Suprapubic skin (tissue), 4 donors: ENCODE results near the gene PRSS33. TPM values are rescaled to one million over a fixed set of nuclear protein-coding genes. Genes with fewer than 3 reads are reported as not detected.
A peak's percentile ranks its signal among the peaks of the same experiment; 100 is the strongest.

Experiments
- DNase-seq, 2 donors: peaks; one replicate each; pipeline ENCODE4 v3.0.0-alpha.2; 2019; ENCODE audit warnings: low spot score in 2 of 2
- H3K27ac ChIP-seq: fragments of 200-600 bp; sonication (generic); one replicate; pipeline ENCODE4 v1.5.1; 2019
- H3K27me3 ChIP-seq: fragments of 200-600 bp; sonication (generic); one replicate; pipeline ENCODE4 v1.5.1; 2019
- H3K36me3 ChIP-seq: fragments of 200-600 bp; sonication (generic); one replicate; pipeline ENCODE4 v1.5.1; 2019
- H3K4me1 ChIP-seq: fragments of 200-600 bp; sonication (generic); one replicate; pipeline ENCODE4 v1.5.1; 2019
- H3K4me3 ChIP-seq: fragments of 200-600 bp; sonication (generic); one replicate; pipeline ENCODE4 v1.5.1; 2019; ENCODE audit warnings: mild to moderate bottlenecking
- H3K9me3 ChIP-seq: fragments of 200-600 bp; sonication (generic); one replicate; pipeline ENCODE4 v1.5.1; 2019
- CTCF ChIP-seq, 2 donors: fragments of 200-600 bp in 1 of 2; fragments of 450-650 bp in 1 of 2; sonication (generic) in 1 of 2; IDR thresholded peaks; one replicate each; pipeline ENCODE4 v1.5.1; 2016 to 2019; ENCODE audit warnings: antibody characterized with exemption in 2 of 2, mild to moderate bottlenecking in 1 of 2, moderate library complexity in 1 of 2
- EP300 ChIP-seq: sonication (generic); formaldehyde crosslinking; IDR thresholded peaks from one replicate; pipeline ENCODE4 v1.6.1; 2017; ENCODE audit warnings: antibody characterized with exemption
- POLR2A ChIP-seq, 2 donors: fragments of 450-650 bp; IDR thresholded peaks; one replicate each; pipeline ENCODE4 v1.6.1; 2017; ENCODE audit warnings: antibody characterized with exemption in 2 of 2, mild to moderate bottlenecking in 2 of 2, moderate library complexity in 2 of 2
- POLR2AphosphoS5 ChIP-seq, 3 donors: sonication (generic); formaldehyde crosslinking; IDR thresholded peaks; one replicate each; pipeline ENCODE4 v1.6.1; 2017; ENCODE audit warnings: antibody characterized with exemption in 3 of 3
- WGBS: methylation state at CpG from one replicate; pipeline ENCODE4 v1.1.5; 2018; 5-methylcytosine and 5-hydroxymethylcytosine counted together
- total RNA-seq, 4 donors: library from RNA; depleted of rRNA; stranded (reverse); fragments of >200 nt; gene quantifications; one replicate each; pipeline ENCODE4 v1.1.0, GENCODE V29; 2016

Gene PRSS33
- total RNA-seq, 4 donors from 2014 or later = not detected

- no peaks in the 10 kb centered on the region for H3K9me3 ChIP-seq
- H3K4me3 ChIP-seq = no peak overlapping the region
- DNase-seq = no peak
- peak overlapping the region; percentile 33 for H3K27ac ChIP-seq
- H3K36me3 ChIP-seq = peaks cover 74% of the 10 kb centered on the region
- peaks cover 59% of the 10 kb centered on the region for H3K4me1 ChIP-seq
- no peaks in the 10 kb centered on the region for H3K27me3 ChIP-seq
- WGBS = 73% methylated on average over 17 of the region's 18 CpGs
- TF ChIP-seq POLR2A (IDR thresholded peaks at IDR 0.05) = no peak
- TF ChIP-seq EP300 = no peak
- no peak for TF ChIP-seq POLR2AphosphoS5 (IDR thresholded peaks at IDR 0.05)
- TF ChIP-seq CTCF (IDR thresholded peaks at IDR 0.05) = no peak
These were observed 15.6 kb downstream of the PRSS33 start for GRCh38 chr16:2771496-2772402.

GRCh38 chr16:2770057-2770951, 17.1 kb downstream of the PRSS33 start:
- Histone ChIP-seq H3K36me3 (peaks cover 87% of the 10 kb centered on the region), H3K9me3 (no peaks in the 10 kb centered on the region), H3K4me1 (peaks cover 50% of the 10 kb centered on the region), H3K4me3 (no peak overlapping the region), H3K27me3 (no peaks in the 10 kb centered on the region), H3K27ac (peak overlapping the region; percentile 84)
- no peak for DNase-seq
- TF ChIP-seq POLR2AphosphoS5 (IDR thresholded peaks at IDR 0.05) = peak in 1 of 3 donors; percentile 4
- no peak for TF ChIP-seq POLR2A (IDR thresholded peaks at IDR 0.05)
- no peak for TF ChIP-seq CTCF (IDR thresholded peaks at IDR 0.05)
- no peak for TF ChIP-seq EP300
- WGBS = 77% methylated on average over 26 of the region's 32 CpGs

- 46% methylated on average over 14 of the region's 14 CpGs for WGBS
- peaks cover 43% of the 10 kb centered on the region for H3K4me1 ChIP-seq
- no peaks in the 10 kb centered on the region for H3K27me3 ChIP-seq
- no peaks in the 10 kb centered on the region for H3K9me3 ChIP-seq
- no peak overlapping the region for H3K4me3 ChIP-seq
- DNase-seq = peak in 1 of 2 donors; percentile 88
- H3K27ac ChIP-seq = peak overlapping the region; percentile 84
- TF ChIP-seq POLR2A (IDR thresholded peaks at IDR 0.05) (no peak), POLR2AphosphoS5 (IDR thresholded peaks at IDR 0.05) (peak in 1 of 3 donors; percentile 33)
- peaks cover 87% of the 10 kb centered on the region for H3K36me3 ChIP-seq
These were observed 17.7 kb downstream of the PRSS33 start for GRCh38 chr16:2769675-2770056.

GRCh38 chr16:2769100-2769529, 18.2 kb downstream of the PRSS33 start:
- peaks cover 87% of the 10 kb centered on the region for H3K36me3 ChIP-seq

More at GRCh38 chr16:2769100-2769529, 18.2 kb downstream of the PRSS33 start:
- H3K27me3 ChIP-seq = no peaks in the 10 kb centered on the region
- DNase-seq = no peak
- TF ChIP-seq POLR2AphosphoS5 (IDR thresholded peaks at IDR 0.05) (no peak), CTCF (IDR thresholded peaks at IDR 0.05) (no peak), EP300 (no peak), POLR2A (IDR thresholded peaks at IDR 0.05) (no peak)
- no peak overlapping the region for H3K4me3 ChIP-seq
- H3K4me1 ChIP-seq = peaks cover 38% of the 10 kb centered on the region
- H3K9me3 ChIP-seq = no peaks in the 10 kb centered on the region
- 84% methylated on average over 11 of the region's 11 CpGs for WGBS
- peak overlapping the region; percentile 84 for H3K27ac ChIP-seq
